H1 (cell line): ENCODE data around the gene TMEM38A. TPM values are rescaled to one million over a fixed set of nuclear protein-coding genes. Genes with fewer than 3 reads are reported as not detected.

ENCODE experiments used
- CTCF ChIA-PET: fragments of 300-600 bp; sonication (Branson Sonifier 250); formaldehyde crosslinking; loops from one replicate; lab custom pipeline; 2021; ENCODE audit not compliant: partially characterized antibody; lab: Charles Lee
- POLR2A ChIA-PET: fragments of 300-600 bp; sonication (Branson Sonifier 250); formaldehyde crosslinking; loops from one replicate; lab custom pipeline; 2021; ENCODE audit warnings: inconsistent platforms; ENCODE audit not compliant: partially characterized antibody; lab: Charles Lee
- DNase-seq, 2 experiments: peaks; one replicate each; pipeline versions ENCODE4 v3.0.0 to v3.0.0-alpha.2; 2010 to 2022; ENCODE audit warnings: low spot score in 2 of 2, low read depth in 1 of 2, mixed read lengths in 1 of 2
- FAIRE-seq: peaks from 2 replicates; lab custom pipeline; 2011; peaks lifted over from hg19 to GRCh38; lab: Jason Lieb, UNC
- H2AFZ ChIP-seq: 2 replicates; pipeline ENCODE4 v1.8.1; 2012; ENCODE audit warnings: low read length, inconsistent platforms
- H2AK5ac ChIP-seq: 2 replicates; pipeline ENCODE4 v1.6.1; 2013; ENCODE audit warnings: low read depth, low read length
- H2BK120ac ChIP-seq: replicated peaks from 2 replicates; pipeline ENCODE3; 2013; ENCODE audit warnings: low read depth, low read length, inconsistent platforms
- H2BK12ac ChIP-seq: 2 replicates; pipeline ENCODE4 v1.6.1; 2013; ENCODE audit warnings: low read depth, low read length
- H2BK15ac ChIP-seq: 2 replicates; pipeline ENCODE4 v1.6.1; 2013; ENCODE audit warnings: low read length
- H2BK20ac ChIP-seq: 2 replicates; pipeline ENCODE4 v1.6.1; 2013; ENCODE audit warnings: low read length
- H2BK5ac ChIP-seq: 2 replicates; pipeline ENCODE4 v1.6.1; 2013; ENCODE audit warnings: low read depth, low read length
- H3K14ac ChIP-seq: 2 replicates; pipeline ENCODE4 v1.6.1; 2013; ENCODE audit warnings: inconsistent platforms; ENCODE audit not compliant: insufficient read length
- H3K18ac ChIP-seq: 2 replicates; pipeline ENCODE4 v1.6.1; 2013; ENCODE audit warnings: low read length; ENCODE audit errors: extremely low read depth
- H3K23ac ChIP-seq: 2 replicates; pipeline ENCODE4 v1.6.1; 2013; ENCODE audit warnings: inconsistent platforms; ENCODE audit not compliant: insufficient read length
- H3K23me2 ChIP-seq: 2 replicates; pipeline ENCODE4 v1.6.1; 2013; ENCODE audit warnings: low read depth, low read length
- H3K27ac ChIP-seq: 2 replicates; pipeline ENCODE4 v1.6.1; 2011; ENCODE audit warnings: low read depth, low read length, inconsistent platforms
- H3K27me3 ChIP-seq, 4 experiments: replicated peaks in 1 of 4; 1 replicate in 1 of 4; 2 replicates in 3 of 4; pipeline versions ENCODE4 v1.6.1 to v1.8.1; 2011 to 2013; ENCODE audit warnings: low read length in 3 of 4, mild to moderate bottlenecking in 3 of 4, inconsistent platforms in 2 of 4, mixed read lengths in 2 of 4, moderate library complexity in 1 of 4; ENCODE audit not compliant: control insufficient read depth in 3 of 4, insufficient read depth in 3 of 4; ENCODE audit errors: extremely low read depth in 1 of 4
- H3K36me3 ChIP-seq, 4 experiments: 2 replicates each; pipeline versions ENCODE4 v1.6.1 to v1.8.1; 2011 to 2013; ENCODE audit warnings: mild to moderate bottlenecking in 4 of 4, low read length in 3 of 4, moderate library complexity in 2 of 4, control low read depth in 1 of 4, inconsistent platforms in 1 of 4; ENCODE audit not compliant: insufficient read depth in 4 of 4, control insufficient read depth in 2 of 4
- H3K4ac ChIP-seq: replicated peaks from 2 replicates; pipeline ENCODE3; 2013; ENCODE audit warnings: low read length, low read depth, mixed read lengths, inconsistent platforms; ENCODE audit not compliant: insufficient read length
- H3K4me1 ChIP-seq, 4 experiments: replicated peaks in 1 of 4; 1 replicate in 1 of 4; 2 replicates in 3 of 4; pipeline versions ENCODE4 v1.6.1 to v1.8.1; 2011 to 2013; ENCODE audit warnings: low read length in 3 of 4, inconsistent platforms in 2 of 4, mixed read lengths in 1 of 4; ENCODE audit not compliant: insufficient read depth in 4 of 4, control insufficient read depth in 3 of 4
- H3K4me2 ChIP-seq, 2 experiments: 2 replicates each; pipeline versions ENCODE4 v1.6.1 to v1.8.1; 2011 to 2013; ENCODE audit warnings: low read depth in 2 of 2, low read length in 2 of 2, control low read depth in 1 of 2, inconsistent platforms in 1 of 2, mild to moderate bottlenecking in 1 of 2; ENCODE audit not compliant: insufficient read depth in 1 of 2
- H3K4me3 ChIP-seq, 4 experiments: fragments of 200-600, 300-600 bp in 1 of 4; sonication (generic), shearing (Covaris generic), sonication (Bioruptor Twin) in 1 of 4; 2 replicates each; pipeline versions ENCODE4 v1.5.1 to v1.8.1; 2011 to 2016; ENCODE audit warnings: low read length in 4 of 4, low read depth in 3 of 4, control low read depth in 2 of 4, inconsistent platforms in 2 of 4, mild to moderate bottlenecking in 2 of 4, mixed read lengths in 1 of 4, moderate library complexity in 1 of 4; ENCODE audit not compliant: insufficient read depth in 2 of 4; ENCODE audit errors: extremely low read depth in 1 of 4
- H3K56ac ChIP-seq: replicated peaks from 2 replicates; pipeline ENCODE3; 2013; ENCODE audit warnings: low read depth, mild to moderate bottlenecking, mixed read lengths, low read length, inconsistent platforms; ENCODE audit not compliant: insufficient read length
- H3K79me1 ChIP-seq: 2 replicates; pipeline ENCODE4 v1.6.1; 2013; ENCODE audit warnings: low read depth, low read length, control low read depth
- H3K79me2 ChIP-seq, 2 experiments: 2 replicates each; pipeline versions ENCODE4 v1.6.1 to v1.8.1; 2012 to 2013; ENCODE audit warnings: low read length in 2 of 2, mild to moderate bottlenecking in 2 of 2, inconsistent platforms in 1 of 2; ENCODE audit not compliant: insufficient read depth in 2 of 2, control insufficient read depth in 1 of 2
- H3K9ac ChIP-seq, 4 experiments: replicated peaks in 1 of 4; 1 replicate in 1 of 4; 2 replicates in 3 of 4; pipeline versions ENCODE4 v1.6.1 to v1.8.1; 2011 to 2013; ENCODE audit warnings: low read depth in 3 of 4, low read length in 3 of 4, control low read depth in 2 of 4, mild to moderate bottlenecking in 2 of 4, moderate library complexity in 2 of 4, inconsistent platforms in 1 of 4; ENCODE audit errors: extremely low read depth in 1 of 4
- H3K9me3 ChIP-seq, 2 experiments: 2 replicates each; pipeline versions ENCODE4 v1.6.1 to v1.8.1; 2012 to 2013; ENCODE audit warnings: mild to moderate bottlenecking in 2 of 2, moderate library complexity in 2 of 2, control low read depth in 1 of 2, inconsistent platforms in 1 of 2, low read depth in 1 of 2, low read length in 1 of 2, mixed read lengths in 1 of 2; ENCODE audit not compliant: insufficient read depth in 2 of 2
- H4K20me1 ChIP-seq, 2 experiments: replicated peaks in 1 of 2; 2 replicates each; pipeline versions ENCODE3 to v1.8.1; 2011 to 2013; ENCODE audit warnings: inconsistent platforms in 2 of 2, low read length in 2 of 2, mild to moderate bottlenecking in 1 of 2; ENCODE audit not compliant: insufficient read depth in 2 of 2, control insufficient read depth in 1 of 2
- H4K5ac ChIP-seq: 2 replicates; pipeline ENCODE4 v1.6.1; 2013; ENCODE audit warnings: low read length, low read depth, mixed read lengths, inconsistent platforms; ENCODE audit not compliant: insufficient read length
- H4K8ac ChIP-seq: 2 replicates; pipeline ENCODE4 v1.8.0; 2013; ENCODE audit warnings: mild to moderate bottlenecking, moderate library complexity, low read length, inconsistent platforms; ENCODE audit not compliant: insufficient read depth; ENCODE audit errors: extremely low read depth
- H4K91ac ChIP-seq: replicated peaks from 2 replicates; pipeline ENCODE3; 2013; ENCODE audit warnings: low read length, mixed read lengths, inconsistent platforms; ENCODE audit not compliant: insufficient read length
- CHD2 ChIP-seq: IDR thresholded peaks from 2 replicates; pipeline ENCODE4 v1.6.1; 2012; ENCODE audit warnings: low read length, improper control_type of control experiment
- NANOG ChIP-seq: IDR thresholded peaks from 2 replicates; pipeline ENCODE4 v1.6.1; 2011; ENCODE audit warnings: low read length, low read depth, mild to moderate bottlenecking, inconsistent platforms; ENCODE audit not compliant: insufficient read depth, poor library complexity, severe bottlenecking
- SIRT6 ChIP-seq: IDR thresholded peaks from one replicate; pipeline ENCODE4 v1.7.1; 2012; ENCODE audit warnings: low read length, inconsistent platforms
- TAF1 ChIP-seq: IDR thresholded peaks from 2 replicates; pipeline ENCODE4 v1.6.1; 2011; ENCODE audit warnings: mild to moderate bottlenecking, low read depth, low read length
- YY1 ChIP-seq: IDR thresholded peaks from 2 replicates; pipeline ENCODE4 v1.6.1; 2011; ENCODE audit warnings: low read depth, mild to moderate bottlenecking, low read length
- ZNF274 ChIP-seq: IDR thresholded peaks from 2 replicates; pipeline ENCODE4 v1.7.0; 2012; ENCODE audit warnings: low read length, borderline replicate concordance; ENCODE audit errors: extremely low read depth
- WGBS, 2 experiments: shearing (Covaris generic) in 1 of 2; methylation state at CpG; one replicate each; pipeline versions ENCODE4 v1.1.6 to v1.1.7; 2013 to 2015; ENCODE audit warnings: low lambda C conversion rate in 2 of 2, mixed read lengths in 2 of 2, inconsistent platforms in 1 of 2, low coverage in 1 of 2, missing lambda C conversion rate in 1 of 2; ENCODE audit not compliant: insufficient replicate concordance in 2 of 2, insufficient coverage in 1 of 2, insufficient read length in 1 of 2; ENCODE audit errors: extremely low coverage in 1 of 2, missing lambda C conversion rate in 1 of 2; 5-methylcytosine and 5-hydroxymethylcytosine counted together
- polyA plus RNA-seq, 7 experiments: library from polyadenylated mRNA; depleted of rRNA in 3 of 7; stranded (reverse) in 5 of 7; unstranded in 2 of 7; fragments of >200 nt in 5 of 7; fragments of 200-250 nt in 2 of 7; gene quantifications; 1 replicate in 5 of 7; 2 replicates in 1 of 7; 4 replicates in 1 of 7; pipeline versions ENCODE4 v1.2.1 to v1.2.3, GENCODE V29; 2011 to 2013; ENCODE audit warnings: missing spikeins in 2 of 7, mixed read lengths in 2 of 7
- total RNA-seq: library from RNA; stranded (reverse); fragmentation: NEBNext Ultra II Directional; extraction: Animal tissue kit (Norgen Biotek cat#: 25700); gene quantifications from 2 replicates; pipeline ENCODE4 v1.2.1, GENCODE V29; 2021

Gene TMEM38A
- total and polyA plus RNA-seq, 2 of the 8 experiments (the other 6 are each of a cell fraction or from before 2014, with no cell fraction given) = 8.9 to 9.2 TPM

DNA sequence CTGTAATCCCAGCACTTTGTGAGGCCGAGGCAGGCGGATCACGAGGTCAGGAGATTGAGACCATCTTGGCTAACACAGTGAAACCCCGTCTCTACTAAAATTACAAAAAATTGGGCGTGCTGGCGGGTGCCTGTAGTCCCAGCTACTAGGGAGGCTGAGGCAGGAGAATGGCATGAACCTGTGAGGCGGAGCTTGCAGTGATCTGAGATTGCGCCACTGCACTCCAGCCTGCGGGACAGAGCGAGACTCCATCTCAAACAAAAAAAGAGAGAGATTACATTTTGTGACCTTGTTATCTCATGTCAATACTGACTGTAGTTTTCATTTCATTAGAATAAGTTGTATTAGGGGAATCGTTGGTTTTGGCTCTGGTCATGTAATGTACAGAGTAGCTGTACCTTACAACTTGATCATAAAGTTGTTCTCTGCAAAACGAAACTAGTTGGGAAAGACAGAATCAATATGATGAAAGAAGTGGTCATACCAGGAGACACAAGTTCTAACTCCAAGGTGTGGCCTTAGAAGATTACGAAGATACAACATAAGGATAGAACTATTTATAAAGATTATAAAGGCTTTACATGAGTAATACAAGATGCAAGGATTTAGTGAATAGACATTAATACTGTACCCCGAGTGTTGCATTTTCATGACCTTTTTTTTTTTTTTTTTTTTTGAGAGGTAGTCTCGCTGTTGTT is 15.3 kb downstream of the TMEM38A start:
- H3K9ac ChIP-seq = no peak overlapping the region
- 90% methylated on average over 14 of the region's 15 CpGs; no CpG with 5 or more reads in 1 of the 2 experiments for WGBS, 2 experiments
- no peak for FAIRE-seq
- no peak overlapping the region for H3K27ac ChIP-seq
- H3K18ac ChIP-seq = no peak overlapping the region
- H2BK15ac ChIP-seq = no peak overlapping the region
- CTCF ChIA-PET = no interaction called here
- no peak overlapping the region for H3K14ac ChIP-seq
- TF ChIP-seq TAF1 (no peak), NANOG (no peak), CHD2 (no peak), ZNF274 (no peak), YY1 (no peak), SIRT6 (no peak)
- H3K4me1 ChIP-seq = no peaks in the 10 kb centered on the region
- H3K27me3 ChIP-seq = no peaks in the 10 kb centered on the region
- H3K36me3 ChIP-seq = peaks cover 0 to 10% (median 4%) of the 10 kb centered on the region in 4 experiments; a peak in 3 of 8 replicates
- no peak overlapping the region for H4K5ac ChIP-seq
- no peak for DNase-seq
- POLR2A ChIA-PET = interaction anchor here (0.8 kb wide), 1 partner anchor 13 kb away, joined by 3 read pairs; no protein-coding TSS in a partner anchor
- H3K4me2 ChIP-seq = no peak overlapping the region
- H4K8ac ChIP-seq = no peak overlapping the region
- no peaks in the 10 kb centered on the region; the same call in 1 of the 2 replicates for H3K23me2 ChIP-seq
- no peaks in the 10 kb centered on the region for H4K20me1 ChIP-seq
- H3K23ac ChIP-seq = no peak overlapping the region
- no peak overlapping the region for H3K56ac ChIP-seq
- H3K4me3 ChIP-seq = no peak overlapping the region
- no peak overlapping the region for H2BK20ac ChIP-seq
- H2AK5ac ChIP-seq = no peak overlapping the region
- H3K4ac ChIP-seq = no peak overlapping the region
- no peak overlapping the region for H2BK120ac ChIP-seq
- H2BK5ac ChIP-seq = no peak overlapping the region
- no peak overlapping the region for H2BK12ac ChIP-seq
- H4K91ac ChIP-seq = no peak overlapping the region
- no peaks in the 10 kb centered on the region for H3K79me2 ChIP-seq
- H2AFZ ChIP-seq = no peak overlapping the region
- no peaks in the 10 kb centered on the region for H3K9me3 ChIP-seq
- no peaks in the 10 kb centered on the region for H3K79me1 ChIP-seq
